OCI-LY3 (cell line): ENCODE measurements around the gene CTDSP1.

Source experiments
- H2AFZ ChIP-seq: fragments of 200-600, 300-600 bp; shearing (Covaris generic); 2 replicates; pipeline ENCODE4 v1.6.0; 2014; ENCODE audit warnings: antibody characterized with exemption, low read depth, low read length
- H3K27ac ChIP-seq: fragments of 200-600, 300-600 bp; sonication (generic); 2 replicates; pipeline ENCODE4 v1.5.1; 2014; ENCODE audit warnings: mild to moderate bottlenecking, low read length, moderate library complexity, mixed read lengths
- H3K27me3 ChIP-seq: fragments of 200-600, 300-600 bp; sonication (generic); 2 replicates; pipeline ENCODE4 v1.6.1; 2014; ENCODE audit warnings: low read depth, low read length, mixed read lengths
- H3K36me3 ChIP-seq: fragments of 200-600, 300-600 bp; sonication (generic); replicated peaks from 2 replicates; pipeline ENCODE3; 2014; ENCODE audit warnings: low read depth, low read length, mixed read lengths
- H3K4me1 ChIP-seq: fragments of 300-600, 200-600 bp; sonication (generic); 2 replicates; pipeline ENCODE4 v1.6.1; 2014; ENCODE audit warnings: low read length, mixed read lengths
- H3K4me2 ChIP-seq: fragments of 200-600, 300-600 bp; sonication (generic); 2 replicates; pipeline ENCODE4 v1.6.1; 2014; ENCODE audit warnings: low read length, mixed read lengths
- H3K4me3 ChIP-seq: fragments of 300-600, 200-600 bp; sonication (generic); 2 replicates; pipeline ENCODE4 v1.5.1; 2014; ENCODE audit warnings: antibody characterized with exemption, mild to moderate bottlenecking, low read length, moderate library complexity
- H3K79me2 ChIP-seq: fragments of 300-600, 200-600 bp; shearing (Covaris generic); 2 replicates; pipeline ENCODE4 v1.6.1; 2014; ENCODE audit warnings: mild to moderate bottlenecking, low read length, mixed read lengths
- H3K9ac ChIP-seq: fragments of 300-600, 200-600 bp; shearing (Covaris generic); 2 replicates; pipeline ENCODE4 v1.6.0; 2014; ENCODE audit warnings: mild to moderate bottlenecking, low read length, moderate library complexity
- H3K9me3 ChIP-seq: fragments of 200-600, 300-600 bp; shearing (Covaris generic); 2 replicates; pipeline ENCODE4 v1.6.1; 2014; ENCODE audit warnings: low read length, mixed read lengths; ENCODE audit not compliant: insufficient read depth
- H4K20me1 ChIP-seq: fragments of 200-600, 300-600 bp; sonication (generic); 2 replicates; pipeline ENCODE4 v1.6.1; 2016; ENCODE audit warnings: low read length, mixed read lengths; ENCODE audit not compliant: insufficient read depth
- EZH2phosphoT487 ChIP-seq: fragments of 200-600 bp; shearing (Covaris generic); IDR thresholded peaks from 2 replicates; pipeline ENCODE4 v1.6.1; 2018; ENCODE audit warnings: antibody characterized with exemption, mixed run types, low read depth
- TF ChIP-seq, protein P1 (sequence below): fragments of 200-600, 300-600 bp; sonication (generic); IDR thresholded peaks from 2 replicates; pipeline ENCODE4 v1.5.1; 2014; ENCODE audit warnings: antibody characterized with exemption, low read length, low read depth

Gene CTDSP1

GRCh38 chr2:218357236-218358177 is 42.2 kb upstream of the CTDSP1 start:
- H3K36me3 ChIP-seq = no peaks in the 10 kb centered on the region
- H3K9ac ChIP-seq = no peak overlapping the region
- no peak overlapping the region for H3K4me2 ChIP-seq
- H2AFZ ChIP-seq = no peak overlapping the region; the same call in 1 of the 2 replicates
- no peaks in the 10 kb centered on the region for H3K9me3 ChIP-seq
- peaks cover 6% of the 10 kb centered on the region for H3K4me1 ChIP-seq
- no peaks in the 10 kb centered on the region for H3K79me2 ChIP-seq
- TF ChIP-seq, protein P1, sequence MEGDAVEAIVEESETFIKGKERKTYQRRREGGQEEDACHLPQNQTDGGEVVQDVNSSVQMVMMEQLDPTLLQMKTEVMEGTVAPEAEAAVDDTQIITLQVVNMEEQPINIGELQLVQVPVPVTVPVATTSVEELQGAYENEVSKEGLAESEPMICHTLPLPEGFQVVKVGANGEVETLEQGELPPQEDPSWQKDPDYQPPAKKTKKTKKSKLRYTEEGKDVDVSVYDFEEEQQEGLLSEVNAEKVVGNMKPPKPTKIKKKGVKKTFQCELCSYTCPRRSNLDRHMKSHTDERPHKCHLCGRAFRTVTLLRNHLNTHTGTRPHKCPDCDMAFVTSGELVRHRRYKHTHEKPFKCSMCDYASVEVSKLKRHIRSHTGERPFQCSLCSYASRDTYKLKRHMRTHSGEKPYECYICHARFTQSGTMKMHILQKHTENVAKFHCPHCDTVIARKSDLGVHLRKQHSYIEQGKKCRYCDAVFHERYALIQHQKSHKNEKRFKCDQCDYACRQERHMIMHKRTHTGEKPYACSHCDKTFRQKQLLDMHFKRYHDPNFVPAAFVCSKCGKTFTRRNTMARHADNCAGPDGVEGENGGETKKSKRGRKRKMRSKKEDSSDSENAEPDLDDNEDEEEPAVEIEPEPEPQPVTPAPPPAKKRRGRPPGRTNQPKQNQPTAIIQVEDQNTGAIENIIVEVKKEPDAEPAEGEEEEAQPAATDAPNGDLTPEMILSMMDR = no peak
- TF ChIP-seq EZH2phosphoT487 = no peak
- H4K20me1 ChIP-seq = no peaks in the 10 kb centered on the region
- H3K4me3 ChIP-seq = no peak overlapping the region
- no peak overlapping the region for H3K27ac ChIP-seq
- no peaks in the 10 kb centered on the region for H3K27me3 ChIP-seq

DNA sequence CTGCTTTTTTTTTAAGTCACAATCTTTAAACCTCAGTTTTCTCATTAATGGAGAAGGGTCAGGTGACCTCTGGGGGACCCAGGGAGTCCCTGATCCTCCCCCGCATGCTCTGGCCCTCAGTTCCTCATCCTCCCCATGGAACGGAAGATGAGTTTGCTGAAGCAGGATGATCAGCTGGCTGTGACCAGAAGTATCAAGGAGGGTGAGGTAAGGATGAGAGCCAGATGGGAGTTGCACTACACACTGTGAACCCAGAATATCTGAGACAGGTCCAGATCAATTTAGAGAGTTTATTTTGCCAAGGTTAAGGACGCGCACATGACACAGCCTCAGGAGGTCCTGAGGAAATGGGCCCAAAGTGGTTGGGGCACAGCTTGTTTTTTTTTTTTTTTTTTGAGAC is 39.2 kb upstream of the CTDSP1 start:
- Histone ChIP-seq H3K9ac (no peak overlapping the region), H3K27ac (no peak overlapping the region), H3K4me2 (no peak overlapping the region)

GRCh38 chr2:218362606-218363005 is 37.1 kb upstream of the CTDSP1 start:
- Histone ChIP-seq H3K36me3 (peaks cover 7% of the 10 kb centered on the region), H3K4me3 (no peak overlapping the region), H3K9ac (peak overlapping the region; percentile 12; the same call in 1 of the 2 replicates), H3K9me3 (peaks cover 5% of the 10 kb centered on the region; the same call in 1 of the 2 replicates), H2AFZ (0 out of 2 replicates have a peak overlapping the region, but pooled peaks have one; percentile 54), H3K4me1 (peaks cover 18% of the 10 kb centered on the region), H3K27ac (no peak overlapping the region), H3K4me2 (peak overlapping the region; percentile 47), H3K27me3 (no peaks in the 10 kb centered on the region), H4K20me1 (no peaks in the 10 kb centered on the region), H3K79me2 (no peaks in the 10 kb centered on the region)
- TF ChIP-seq, protein P1 = no peak
- TF ChIP-seq EZH2phosphoT487 = no peak

More for the DNA sequence above, 39.2 kb upstream of the CTDSP1 start:
- Histone ChIP-seq H2AFZ (no peak overlapping the region), H3K27me3 (no peaks in the 10 kb centered on the region), H3K4me1 (peaks cover 11% of the 10 kb centered on the region), H3K36me3 (no peaks in the 10 kb centered on the region), H4K20me1 (no peaks in the 10 kb centered on the region), H3K79me2 (no peaks in the 10 kb centered on the region), H3K4me3 (no peak overlapping the region), H3K9me3 (no peaks in the 10 kb centered on the region)
- TF ChIP-seq EZH2phosphoT487 = no peak
- TF ChIP-seq, protein P1 = no peak

DNA sequence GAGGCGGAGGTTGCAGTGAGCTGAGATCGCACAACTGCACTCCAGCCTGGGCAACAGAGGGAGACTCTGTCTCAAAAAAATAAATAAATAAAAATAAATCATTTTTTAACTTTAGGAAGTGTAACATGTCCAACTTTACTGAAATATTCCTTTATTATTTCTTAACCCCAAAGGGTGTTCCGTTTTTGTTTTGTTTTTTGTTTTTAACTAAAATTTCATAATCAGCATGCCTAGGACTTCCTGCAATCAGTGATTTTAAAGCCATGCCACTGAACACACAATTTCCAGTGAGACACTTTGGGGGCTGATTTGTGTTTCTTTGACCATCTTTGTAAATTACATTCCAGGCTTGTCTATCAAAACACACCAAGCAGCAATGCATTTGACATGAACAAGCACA is 35.9 kb upstream of the CTDSP1 start:
- Histone ChIP-seq H2AFZ (no peak overlapping the region), H3K4me3 (no peak overlapping the region), H3K27me3 (no peaks in the 10 kb centered on the region), H3K9me3 (peaks cover 5% of the 10 kb centered on the region; the same call in 1 of the 2 replicates), H3K4me1 (peaks cover 21% of the 10 kb centered on the region), H4K20me1 (no peaks in the 10 kb centered on the region), H3K36me3 (peaks cover 7% of the 10 kb centered on the region), H3K79me2 (no peaks in the 10 kb centered on the region), H3K27ac (no peak overlapping the region), H3K9ac (no peak overlapping the region), H3K4me2 (no peak overlapping the region)
- TF ChIP-seq, protein P1 = no peak
- no peak for TF ChIP-seq EZH2phosphoT487
